ENCODE measurements around the gene CAMTA1. TPM values are rescaled to one million over a fixed set of nuclear protein-coding genes. Genes with fewer than 3 reads are reported as not detected.

The CAMTA1 gene
- polyA plus RNA-seq, 1 of the 3 experiments (the other 2 are of a cell fraction): 63.1 TPM

GRCh38 chr1:7427605-7428300, 642.5 kb downstream of the CAMTA1 start (continued):
- no peak for TF ChIP-seq IRF3 (IDR thresholded peaks at IDR 0.05; ENCODE audit: low read depth, low read length)

GRCh38 chr1:7429290-7429689, 644.0 kb downstream of the CAMTA1 start:
- WGBS (ENCODE audit: low lambda C conversion rate): 77% methylated on average over 3 of the region's 3 CpGs
- Histone ChIP-seq H3K4me2 (no peak overlapping the region), H3K79me2 (ENCODE audit: insufficient read depth) (no peaks in the 10 kb centered on the region), H3K4me1 (ENCODE audit: control insufficient read depth in 1 of 2, insufficient read depth in 2 of 2, low read depth in 1 of 2, low read length in 1 of 2) (peaks cover 0 to 37% of the 10 kb centered on the region in 2 experiments; a peak in 1 of 4 replicates), H3K27ac (ENCODE audit: low read depth in 2 of 2, low read length in 1 of 2) (no peak overlapping the region), H4K20me1 (ENCODE audit: insufficient read depth) (no peaks in the 10 kb centered on the region), H3K9me3 (no peaks in the 10 kb centered on the region), H3K4me3 (ENCODE audit: low read depth in 2 of 2, low read length in 1 of 2) (no peak overlapping the region), H3F3A (replicated peaks; ENCODE audit: insufficient read depth) (no peaks in the 10 kb centered on the region), H3K9me2 (no peaks in the 10 kb centered on the region), H2AFZ (ENCODE audit: low read depth) (no peak overlapping the region), H3K36me3 (replicated peaks in 1 of 2; ENCODE audit: control insufficient read depth in 1 of 2, insufficient read depth in 2 of 2, low read length in 1 of 2) (no peaks in the 10 kb centered on the region), H3K9ac (no peak overlapping the region), H3K27me3 (ENCODE audit: insufficient read depth) (no peaks in the 10 kb centered on the region)
- TF ChIP-seq SMC3 (IDR thresholded peaks at IDR 0.05; ENCODE audit: low read depth, low read length): no peak
- no peak for TF ChIP-seq SIN3A (IDR thresholded peaks at IDR 0.05; ENCODE audit: borderline replicate concordance, low read depth, low read length)
- TF ChIP-seq ELF1 (IDR thresholded peaks at IDR 0.05): no peak
- no peak for TF ChIP-seq ZBTB33 (IDR thresholded peaks at IDR 0.05; ENCODE audit: borderline replicate concordance, low read depth)
- TF ChIP-seq POLR2AphosphoS5 (IDR thresholded peaks at IDR 0.05; ENCODE audit: low read depth, low read length): no peak
- DNase-seq: no peak
- ChIA-PET POLR2A (no interaction called here), CTCF (no interaction called here)

- H4K20me1 ChIP-seq (ENCODE audit: insufficient read depth): no peaks in the 10 kb centered on the region
- H3K79me2 ChIP-seq (ENCODE audit: insufficient read depth): no peaks in the 10 kb centered on the region
- H3K9me3 ChIP-seq: no peaks in the 10 kb centered on the region
- no peaks in the 10 kb centered on the region for H3K27me3 ChIP-seq (ENCODE audit: insufficient read depth)
- POLR2A ChIA-PET: no interaction called here
- H3K9ac ChIP-seq: no peak overlapping the region
- H3K27ac ChIP-seq (ENCODE audit: low read depth in 2 of 2, low read length in 1 of 2): no peak overlapping the region
- CTCF ChIA-PET: no interaction called here
- DNase-seq: no peak
- H3K36me3 ChIP-seq (replicated peaks in 1 of 2; ENCODE audit: control insufficient read depth in 1 of 2, insufficient read depth in 2 of 2, low read length in 1 of 2): no peaks in the 10 kb centered on the region
- TF ChIP-seq FOSL2 (IDR thresholded peaks at IDR 0.05; ENCODE audit: borderline replicate concordance, low read depth): no peak
- TF ChIP-seq SIN3A (IDR thresholded peaks at IDR 0.05; ENCODE audit: borderline replicate concordance, low read depth, low read length): no peak
- TF ChIP-seq MAX (IDR thresholded peaks at IDR 0.05; ENCODE audit: low read depth): no peak
- no peak for TF ChIP-seq EZH2phosphoT487 (IDR thresholded peaks at IDR 0.05; ENCODE audit: borderline replicate concordance, low read depth)
- TF ChIP-seq MEF2A (IDR thresholded peaks at IDR 0.05; ENCODE audit: borderline replicate concordance, low read depth): no peak
- no peak for TF ChIP-seq EP300 (IDR thresholded peaks at IDR 0.05; ENCODE audit: borderline replicate concordance in 1 of 2, low read depth in 1 of 2, low read length in 1 of 2)
- no peak for TF ChIP-seq GABPA (IDR thresholded peaks at IDR 0.05; ENCODE audit: low read depth)
- TF ChIP-seq USF1 (IDR thresholded peaks at IDR 0.05; ENCODE audit: borderline replicate concordance, low read depth): no peak
- H3K9me2 ChIP-seq: no peaks in the 10 kb centered on the region
- no peak overlapping the region for H3K4me2 ChIP-seq
- H2AFZ ChIP-seq (ENCODE audit: low read depth): no peak overlapping the region
- no peaks in the 10 kb centered on the region for H3F3A ChIP-seq (replicated peaks; ENCODE audit: insufficient read depth)
- WGBS (ENCODE audit: low lambda C conversion rate): 78% methylated on average over 6 of the region's 7 CpGs
- H3K4me1 ChIP-seq (ENCODE audit: control insufficient read depth in 1 of 2, insufficient read depth in 2 of 2, low read depth in 1 of 2, low read length in 1 of 2): peaks cover 0 to 37% of the 10 kb centered on the region in 2 experiments; a peak in 1 of 4 replicates
- no peak overlapping the region for H3K4me3 ChIP-seq (ENCODE audit: low read depth in 2 of 2, low read length in 1 of 2)
Measured at GRCh38 chr1:7430047-7430608, 644.9 kb downstream of the CAMTA1 start.
